HEK293 (cell line): ENCODE data around the gene ATP5F1B.

Source experiments
- CTCF ChIA-PET: fragments of 350-600 bp; formaldehyde crosslinking; extraction: SDS; loops from one replicate; lab custom pipeline; 2021; ENCODE audit warnings: antibody characterized with exemption; lab: Yijun Ruan, JAX
- POLR2A ChIA-PET: fragments of 300-600 bp; formaldehyde crosslinking; extraction: SDS; loops from one replicate; lab custom pipeline; 2020; ENCODE audit warnings: antibody characterized with exemption, inconsistent platforms; lab: Yijun Ruan, JAX
- H3K27ac ChIP-seq: fragments of 200-500 bp; sonication (Bioruptor generic); 2 replicates; pipeline ENCODE4 v1.5.1; 2014; ENCODE audit warnings: low read depth, low read length, control low read depth, inconsistent platforms; ENCODE audit errors: extremely low read depth
- H3K36me3 ChIP-seq, 2 experiments: fragments of 200-500 bp in 1 of 2; sonication (Bioruptor generic) in 1 of 2; 1 replicate in 1 of 2; 2 replicates in 1 of 2; pipeline ENCODE4 v1.5.1; 2014 to 2017; ENCODE audit warnings: inconsistent platforms in 2 of 2, low read length in 2 of 2; ENCODE audit not compliant: control insufficient read depth in 2 of 2, insufficient read depth in 1 of 2
- H3K4me1 ChIP-seq: fragments of 200-500 bp; sonication (Bioruptor generic); 2 replicates; pipeline ENCODE4 v1.5.1; 2014; ENCODE audit warnings: mild to moderate bottlenecking, low read length, inconsistent platforms; ENCODE audit not compliant: control insufficient read depth, insufficient read depth
- H3K4me3 ChIP-seq: 2 replicates; pipeline ENCODE4 v1.5.1; 2011; ENCODE audit warnings: low read depth, mild to moderate bottlenecking, control low read depth, low read length, moderate library complexity
- H3K9me3 ChIP-seq: fragments of 200-500 bp; sonication (Bioruptor generic); 2 replicates; pipeline ENCODE4 v1.5.1; 2014; ENCODE audit warnings: low read depth, low read length, inconsistent platforms; ENCODE audit not compliant: control insufficient read depth, insufficient read depth
- EGR2 ChIP-seq: fragments of 450-650 bp; formaldehyde crosslinking; IDR thresholded peaks from 2 replicates; pipeline ENCODE4 v1.5.1; 2016; ENCODE audit warnings: low read depth, missing biosample characterization, missing genetic modification characterization
- GLIS1 ChIP-seq: fragments of 450-650 bp; formaldehyde crosslinking; IDR thresholded peaks from 2 replicates; pipeline ENCODE4 v1.5.1; 2016; ENCODE audit warnings: missing biosample characterization, missing genetic modification characterization
- HIC1 ChIP-seq: fragments of 450-650 bp; formaldehyde crosslinking; IDR thresholded peaks from 2 replicates; pipeline ENCODE4 v1.5.1; 2016; ENCODE audit warnings: missing biosample characterization, missing genetic modification characterization
- INSM2 ChIP-seq: fragments of 450-650 bp; formaldehyde crosslinking; IDR thresholded peaks from 2 replicates; pipeline ENCODE4 v1.5.1; 2016; ENCODE audit warnings: missing biosample characterization, missing genetic modification characterization
- OVOL3 ChIP-seq: fragments of 450-650 bp; formaldehyde crosslinking; IDR thresholded peaks from 2 replicates; pipeline ENCODE4 v1.5.1; 2016; ENCODE audit warnings: missing biosample characterization, missing genetic modification characterization
- PRDM1 ChIP-seq: fragments of 450-650 bp; formaldehyde crosslinking; IDR thresholded peaks from 2 replicates; pipeline ENCODE4; 2016; ENCODE audit warnings: missing biosample characterization, missing genetic modification characterization
- PRDM6 ChIP-seq: fragments of 450-650 bp; formaldehyde crosslinking; IDR thresholded peaks from 2 replicates; pipeline ENCODE4 v1.5.1; 2017; ENCODE audit warnings: missing biosample characterization, missing genetic modification characterization
- REPIN1 ChIP-seq: fragments of 450-650 bp; formaldehyde crosslinking; IDR thresholded peaks from 2 replicates; pipeline ENCODE4 v1.5.1; 2017; ENCODE audit warnings: missing biosample characterization, missing genetic modification characterization, low read depth
- ZBTB1 ChIP-seq: fragments of 450-650 bp; formaldehyde crosslinking; IDR thresholded peaks from 2 replicates; pipeline ENCODE4 v1.5.1; 2016; ENCODE audit warnings: missing biosample characterization, missing genetic modification characterization
- ZBTB17 ChIP-seq: fragments of 450-650 bp; formaldehyde crosslinking; IDR thresholded peaks from 2 replicates; pipeline ENCODE4 v1.5.1; 2016; ENCODE audit warnings: missing biosample characterization, missing genetic modification characterization
- ZFP3 ChIP-seq: fragments of 450-650 bp; formaldehyde crosslinking; IDR thresholded peaks from 2 replicates; pipeline ENCODE4 v1.5.1; 2016; ENCODE audit warnings: low read depth, missing biosample characterization, missing genetic modification characterization
- ZIC2 ChIP-seq: fragments of 450-650 bp; formaldehyde crosslinking; IDR thresholded peaks from 2 replicates; pipeline ENCODE4 v1.5.1; 2016; ENCODE audit warnings: missing biosample characterization, missing genetic modification characterization
- ZNF23 ChIP-seq: fragments of 450-650 bp; formaldehyde crosslinking; IDR thresholded peaks from 2 replicates; pipeline ENCODE4 v1.5.1; 2016; ENCODE audit warnings: missing biosample characterization, missing genetic modification characterization, borderline replicate concordance
- ZNF335 ChIP-seq: fragments of 450-650 bp; formaldehyde crosslinking; conservative IDR thresholded peaks from 2 replicates; pipeline ENCODE4 v1.5.1; 2016; ENCODE audit warnings: missing biosample characterization, missing genetic modification characterization
- ZNF366 ChIP-seq: fragments of 450-650 bp; formaldehyde crosslinking; conservative IDR thresholded peaks from 2 replicates; pipeline ENCODE4 v1.5.1; 2016; ENCODE audit warnings: missing biosample characterization, missing genetic modification characterization
- ZNF37A ChIP-seq: fragments of 450-650 bp; IDR thresholded peaks from 2 replicates; pipeline ENCODE4 v1.5.1; 2018; ENCODE audit warnings: missing biosample characterization, missing genetic modification characterization
- ZNF398 ChIP-seq: fragments of 450-650 bp; formaldehyde crosslinking; IDR thresholded peaks from 2 replicates; pipeline ENCODE4 v1.5.1; 2017; ENCODE audit warnings: missing biosample characterization, missing genetic modification characterization
- ZNF433 ChIP-seq: fragments of 450-650 bp; formaldehyde crosslinking; IDR thresholded peaks from 2 replicates; pipeline ENCODE4 v1.5.1; 2016; ENCODE audit warnings: missing biosample characterization, missing genetic modification characterization, low read depth
- ZNF48 ChIP-seq: fragments of 450-650 bp; formaldehyde crosslinking; IDR thresholded peaks from 2 replicates; pipeline ENCODE4 v1.5.1; 2016; ENCODE audit warnings: missing biosample characterization, missing genetic modification characterization
- ZNF518A ChIP-seq: fragments of 450-650 bp; formaldehyde crosslinking; conservative IDR thresholded peaks from 2 replicates; pipeline ENCODE4 v1.5.1; 2016; ENCODE audit warnings: low read depth, missing biosample characterization, missing genetic modification characterization
- ZNF549 ChIP-seq: fragments of 450-650 bp; IDR thresholded peaks from 2 replicates; pipeline ENCODE4 v1.5.1; 2018; ENCODE audit warnings: missing biosample characterization, missing genetic modification characterization, mild to moderate bottlenecking, inconsistent platforms, moderate library complexity
- ZNF596 ChIP-seq: fragments of 450-650 bp; IDR thresholded peaks from 2 replicates; pipeline ENCODE4 v1.5.0; 2018; ENCODE audit warnings: missing biosample characterization, mild to moderate bottlenecking, missing genetic modification characterization, moderate library complexity
- ZNF621 ChIP-seq: fragments of 450-650 bp; formaldehyde crosslinking; IDR thresholded peaks from 2 replicates; pipeline ENCODE4 v1.5.1; 2017; ENCODE audit warnings: missing biosample characterization, missing genetic modification characterization
- ZNF658 ChIP-seq: fragments of 450-650 bp; formaldehyde crosslinking; IDR thresholded peaks from 2 replicates; pipeline ENCODE4; 2016; ENCODE audit warnings: missing biosample characterization, missing genetic modification characterization
- ZNF777 ChIP-seq: fragments of 450-650 bp; formaldehyde crosslinking; IDR thresholded peaks from 2 replicates; pipeline ENCODE4 v1.5.1; 2017; ENCODE audit warnings: missing biosample characterization, missing genetic modification characterization, borderline replicate concordance

The ATP5F1B gene

GRCh38 chr12:56631790-56632700 is 13.7 kb downstream of the ATP5F1B start:
- H3K36me3 ChIP-seq = peaks cover 2% of the 10 kb centered on the region in 2 experiments; a peak in 2 of 3 replicates
- no peak overlapping the region for H3K27ac ChIP-seq
- no peak overlapping the region; the same call in 1 of the 2 replicates for H3K4me3 ChIP-seq
- peaks cover 28% of the 10 kb centered on the region for H3K4me1 ChIP-seq
- CTCF ChIA-PET = interaction anchor here (0.6 to 0.8 kb wide), 2 partner anchors 43 to 120 kb away, joined by 3 to 6 read pairs; no protein-coding TSS in a partner anchor
- no peaks in the 10 kb centered on the region for H3K9me3 ChIP-seq
- POLR2A ChIA-PET = no interaction called here
- no peak for TF ChIP-seq ZNF596 (tag by site-specific recombination)
- TF ChIP-seq ZNF23 = no peak
- TF ChIP-seq EGR2 (tag by site-specific recombination) = peak; percentile 94
- TF ChIP-seq ZNF658 (tag by site-specific recombination) = no peak
- TF ChIP-seq REPIN1 (tag by site-specific recombination) = no peak
- no peak for TF ChIP-seq OVOL3 (tag by site-specific recombination)
- no peak for TF ChIP-seq ZBTB1 (tag by site-specific recombination)
- TF ChIP-seq ZNF366 (tag by site-specific recombination) = peak; percentile 54; the same call in 1 of the 2 replicates
- peak; percentile 57 for TF ChIP-seq ZBTB17 (tag by site-specific recombination)
- no peak for TF ChIP-seq ZIC2 (tag by site-specific recombination)
- TF ChIP-seq HIC1 (tag by site-specific recombination) = no peak
- TF ChIP-seq GLIS1 = peak; percentile 45; the same call in 1 of the 2 replicates
- no peak for TF ChIP-seq ZNF621 (tag by site-specific recombination)
- no peak for TF ChIP-seq ZNF37A (tag by site-specific recombination)
- no peak for TF ChIP-seq ZNF549
- no peak for TF ChIP-seq ZNF433 (tag by site-specific recombination)
- TF ChIP-seq ZNF335 (tag by site-specific recombination) = peak; percentile 27; the same call in 1 of the 2 replicates
- TF ChIP-seq ZNF48 = no peak
- TF ChIP-seq PRDM6 (tag by site-specific recombination) = no peak
- no peak for TF ChIP-seq PRDM1
- no peak for TF ChIP-seq ZFP3 (tag by site-specific recombination)
- no peak for TF ChIP-seq INSM2 (tag by site-specific recombination)
- TF ChIP-seq ZNF777 (tag by site-specific recombination) = no peak
- no peak for TF ChIP-seq ZNF518A (tag by site-specific recombination)
- TF ChIP-seq ZNF398 (tag by site-specific recombination) = no peak
